Transverse colon (tissue), 4 donors: ENCODE results near the gene USP11. TPM values are rescaled to one million over a fixed set of nuclear protein-coding genes. Genes with fewer than 3 reads are reported as not detected.

Source experiments
- DNase-seq: peaks from one replicate; pipeline ENCODE4 v3.0.0-alpha.2; 2019
- H3K27ac ChIP-seq, 4 donors: fragments of 200-600 bp; sonication (generic); 2 replicates each; pipeline ENCODE4 v1.5.1; 2016 to 2018; ENCODE audit warnings: inconsistent platforms in 4 of 4
- H3K27me3 ChIP-seq: fragments of 200-600 bp; sonication (generic); 2 replicates; pipeline ENCODE4 v1.5.1; 2017; ENCODE audit warnings: inconsistent platforms
- H3K36me3 ChIP-seq, 4 donors: fragments of 200-600 bp; sonication (generic); 2 replicates each; pipeline ENCODE4 v1.5.1; 2017 to 2019; ENCODE audit warnings: inconsistent platforms in 4 of 4
- H3K4me1 ChIP-seq, 4 donors: fragments of 200-600 bp; sonication (generic); 2 replicates each; pipeline ENCODE4 v1.5.1; 2017 to 2020; ENCODE audit warnings: inconsistent platforms in 4 of 4
- H3K4me3 ChIP-seq, 4 donors: fragments of 200-600 bp; sonication (generic); 1 replicate in 1 of 4; 2 replicates in 3 of 4; pipeline versions ENCODE4 v1.5.1 to v1.6.1; 2017 to 2019; ENCODE audit warnings: inconsistent platforms in 4 of 4
- H3K9me3 ChIP-seq, 2 donors: fragments of 200-600 bp; sonication (generic); 2 replicates each; pipeline ENCODE4 v1.5.1; 2017 to 2019; ENCODE audit warnings: inconsistent platforms in 2 of 2
- CTCF ChIP-seq, 5 experiments: fragments of 200-600 bp in 3 of 5; fragments of 450-650 bp in 2 of 5; sonication (generic) in 3 of 5; IDR thresholded peaks; 1 replicate in 2 of 5; 2 replicates in 3 of 5; pipeline ENCODE4 v1.5.1; 2016 to 2017; ENCODE audit warnings: antibody characterized with exemption in 5 of 5, inconsistent platforms in 3 of 5, mild to moderate bottlenecking in 2 of 5, moderate library complexity in 1 of 5
- EP300 ChIP-seq: sonication (generic); formaldehyde crosslinking; IDR thresholded peaks from one replicate; pipeline ENCODE4 v1.6.1; 2017; ENCODE audit warnings: antibody characterized with exemption, low read depth
- POLR2A ChIP-seq: fragments of 450-650 bp; IDR thresholded peaks from one replicate; pipeline ENCODE4 v1.6.1; 2016; ENCODE audit warnings: antibody characterized with exemption, mild to moderate bottlenecking, moderate library complexity
- POLR2AphosphoS5 ChIP-seq, 3 donors: sonication (generic); formaldehyde crosslinking; IDR thresholded peaks; one replicate each; pipeline ENCODE4 v1.6.1; 2016; ENCODE audit warnings: antibody characterized with exemption in 3 of 3
- WGBS, 2 donors: methylation state at CpG; one replicate each; pipeline ENCODE4 v1.1.5; 2018; ENCODE audit warnings: low coverage in 1 of 2; 5-methylcytosine and 5-hydroxymethylcytosine counted together
- in situ Hi-C, 4 donors: fragments of 200-750 bp; cut with MboI; loops; one replicate each; pipeline versions ENCODE4 v1.15.0 to v1.15.1; 2017; ENCODE audit warnings: low sequenced_read_pairs in 3 of 4, low pct_ligation_motif_present in 1 of 4, low pct_unique_long_range_greater_than_20kb in 1 of 4
- intact Hi-C: fragments of 100-400 bp; cut with DNase I; formaldehyde crosslinking; loops from one replicate; pipeline ENCODE4 v1.15.1; 2023; ENCODE audit warnings: low total_unique reads
- total RNA-seq, 4 donors: library from RNA; depleted of rRNA; stranded (reverse); fragments of >200 nt; gene quantifications; one replicate each; pipeline ENCODE4 v1.1.0, GENCODE V29; 2016

The USP11 gene
- total RNA-seq, 4 donors from 2014 or later: 5.0 to 45.3 (median 22.3) TPM

GRCh38 chrX:47239898-47240545 is 7.2 kb downstream of the USP11 start:
- Histone ChIP-seq H3K9me3 (no peaks in the 10 kb centered on the region), H3K27ac (no peak overlapping the region), H3K27me3 (no peaks in the 10 kb centered on the region), H3K4me1 (no peaks in the 10 kb centered on the region), H3K36me3 (no peaks in the 10 kb centered on the region), H3K4me3 (no peak overlapping the region)
- in situ Hi-C loops (no loop called here), intact Hi-C loops (no loop called here)
- 94% methylated on average over 12 of the region's 12 CpGs; no CpG with 5 or more reads in 1 of the 2 donors for WGBS, 2 donors
- TF ChIP-seq EP300: no peak
- no peak for TF ChIP-seq CTCF (IDR thresholded peaks at IDR 0.05)
- DNase-seq: no peak

GRCh38 chrX:47240619-47241018 is 7.8 kb downstream of the USP11 start:
- TF ChIP-seq CTCF (IDR thresholded peaks at IDR 0.05) (no peak), POLR2A (no peak), EP300 (no peak), POLR2AphosphoS5 (IDR thresholded peaks at IDR 0.05) (no peak)
- WGBS, 2 donors: 87% methylated on average over 7 of the region's 7 CpGs; no CpG with 5 or more reads in 1 of the 2 donors
- Histone ChIP-seq H3K9me3 (no peaks in the 10 kb centered on the region), H3K27ac (no peak overlapping the region), H3K4me1 (no peaks in the 10 kb centered on the region), H3K36me3 (no peaks in the 10 kb centered on the region), H3K27me3 (no peaks in the 10 kb centered on the region), H3K4me3 (no peak overlapping the region)
- DNase-seq: no peak
- in situ Hi-C loops (no loop called here), intact Hi-C loops (no loop called here)

GRCh38 chrX:47241201-47242011 is 8.6 kb downstream of the USP11 start:
- no peaks in the 10 kb centered on the region for H3K27me3 ChIP-seq
- intact Hi-C loops (no loop called here), in situ Hi-C loops (no loop called here)
- H3K4me1 ChIP-seq: no peaks in the 10 kb centered on the region
- H3K4me3 ChIP-seq: no peak overlapping the region
- no peaks in the 10 kb centered on the region for H3K36me3 ChIP-seq
- no peak for DNase-seq
- TF ChIP-seq EP300: no peak
- no peak for TF ChIP-seq POLR2AphosphoS5 (IDR thresholded peaks at IDR 0.05)
- TF ChIP-seq POLR2A: no peak
- H3K27ac ChIP-seq: no peak overlapping the region
- 94% methylated on average over 18 of the region's 18 CpGs; no CpG with 5 or more reads in 1 of the 2 donors for WGBS, 2 donors
- H3K9me3 ChIP-seq: no peaks in the 10 kb centered on the region

GRCh38 chrX:47242321-47242720 is 9.5 kb downstream of the USP11 start:
- intact Hi-C loops: no loop called here
- no peak for DNase-seq

More at GRCh38 chrX:47242321-47242720, 9.5 kb downstream of the USP11 start:
- in situ Hi-C loops: no loop called here
- H3K4me1 ChIP-seq: no peaks in the 10 kb centered on the region
- WGBS, 2 donors: 88% methylated on average over 10 of the region's 10 CpGs; no CpG with 5 or more reads in 1 of the 2 donors
- no peaks in the 10 kb centered on the region for H3K9me3 ChIP-seq
- no peaks in the 10 kb centered on the region for H3K36me3 ChIP-seq
- H3K4me3 ChIP-seq: no peak overlapping the region
- H3K27ac ChIP-seq: no peak overlapping the region
- TF ChIP-seq POLR2A: no peak
- TF ChIP-seq POLR2AphosphoS5 (IDR thresholded peaks at IDR 0.05): no peak
- no peak for TF ChIP-seq CTCF (IDR thresholded peaks at IDR 0.05)
- TF ChIP-seq EP300: no peak
- H3K27me3 ChIP-seq: no peaks in the 10 kb centered on the region
